Measurements from ENCODE around the gene SLC24A1. TPM values are rescaled to one million over a fixed set of nuclear protein-coding genes. Genes with fewer than 3 reads are reported as not detected.

SLC24A1 gene
- total RNA-seq, 1 donor from 2014 or later: 24.3 TPM

GRCh38 chr15:65618560-65619109, 3.1 kb upstream of the SLC24A1 start:
- no peak for DNase-seq (ENCODE audit: low read depth in 2 of 2)

- DNase-seq (ENCODE audit: low read depth in 2 of 2): no peak
Observed at GRCh38 chr15:65619626-65620290, 2.0 kb upstream of the SLC24A1 start.

GRCh38 chr15:65620833-65621232, 905 bp upstream of the SLC24A1 start:
- no peak for DNase-seq (ENCODE audit: low read depth in 2 of 2)

DNA sequence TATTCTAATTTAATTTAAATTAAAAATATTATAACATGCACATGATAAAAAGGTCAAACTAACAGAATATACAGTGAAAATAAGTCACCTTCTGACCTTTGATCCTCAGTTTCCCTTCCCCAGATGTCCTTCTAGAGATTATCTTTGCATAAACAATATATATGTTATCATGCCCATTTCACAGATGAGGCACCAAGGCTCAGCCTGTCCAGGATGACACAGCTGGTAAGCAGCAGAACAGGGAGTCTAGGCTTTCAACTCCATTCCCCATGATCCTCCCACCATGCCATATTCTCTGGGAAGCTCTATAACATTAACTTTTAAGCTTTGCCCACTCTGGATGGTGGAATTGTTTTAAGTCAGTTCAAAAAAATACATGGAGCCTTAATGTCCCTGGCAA, 1.4 kb downstream of the SLC24A1 start:
- no peak for DNase-seq (ENCODE audit: low read depth in 2 of 2)

GRCh38 chr15:65626856-65627255, 5.1 kb downstream of the SLC24A1 start:
- DNase-seq (ENCODE audit: low read depth in 2 of 2): no peak

- no peak for DNase-seq (ENCODE audit: low read depth in 2 of 2)
Observed at GRCh38 chr15:65629548-65629947, 7.8 kb downstream of the SLC24A1 start.

GRCh38 chr15:65630760-65631159, 9.0 kb downstream of the SLC24A1 start:
- DNase-seq (ENCODE audit: low read depth in 2 of 2): no peak

- no peak for DNase-seq (ENCODE audit: low read depth in 2 of 2)
Observed at GRCh38 chr15:65631503-65631902, 9.8 kb downstream of the SLC24A1 start.

- no peak for DNase-seq (ENCODE audit: low read depth in 2 of 2)
Observed at GRCh38 chr15:65632780-65633375, 11.1 kb downstream of the SLC24A1 start.

- no peak for DNase-seq (ENCODE audit: low read depth in 2 of 2)
Observed at GRCh38 chr15:65633752-65634151, 12.0 kb downstream of the SLC24A1 start.

DNA sequence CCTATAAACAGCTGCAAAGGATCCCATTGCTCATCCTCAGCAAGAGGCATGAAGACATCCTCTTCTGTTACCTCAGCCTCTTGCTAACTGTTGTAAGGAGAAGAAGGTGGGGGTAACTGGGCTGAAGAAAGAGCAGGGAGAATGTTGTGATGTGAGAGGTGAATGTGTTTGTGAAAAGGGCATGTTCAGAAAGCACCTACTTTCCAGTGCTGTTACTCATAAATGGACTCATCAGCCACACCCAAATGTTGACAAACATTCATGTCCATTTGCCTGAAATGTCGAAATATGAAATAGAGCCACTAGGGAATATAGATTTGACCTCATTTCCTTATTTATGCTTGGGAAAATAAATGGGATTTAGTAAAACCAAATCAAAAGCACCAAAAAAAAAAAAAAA, 12.6 kb downstream of the SLC24A1 start:
- DNase-seq (ENCODE audit: low read depth in 2 of 2): no peak

- no peak for DNase-seq (ENCODE audit: low read depth in 2 of 2)
Observed at GRCh38 chr15:65638109-65638508, 16.4 kb downstream of the SLC24A1 start.

GRCh38 chr15:65638681-65639089, 16.9 kb downstream of the SLC24A1 start:
- DNase-seq (ENCODE audit: low read depth in 2 of 2): peak; percentile 51 to 80

DNA sequence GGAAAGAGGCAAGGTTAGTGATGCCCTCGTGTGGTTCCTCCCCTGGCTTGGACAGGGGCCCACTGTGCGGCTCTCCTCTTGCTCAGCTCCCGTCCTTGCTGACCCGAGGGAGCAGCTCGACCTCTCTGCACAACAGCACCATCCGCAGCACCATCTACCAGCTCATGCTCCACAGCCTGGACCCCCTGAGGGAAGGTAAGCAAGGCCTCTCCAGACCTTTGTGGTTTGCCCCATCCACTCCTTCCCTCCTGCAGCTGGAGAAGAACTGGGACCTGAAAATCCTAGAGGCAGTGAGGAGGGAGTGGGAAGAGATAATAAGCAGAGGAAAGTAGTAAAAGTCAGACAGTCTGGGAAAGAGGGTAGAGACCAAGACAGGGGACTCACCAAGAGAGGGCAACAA, 17.8 kb downstream of the SLC24A1 start:
- no peak for DNase-seq (ENCODE audit: low read depth in 2 of 2)

DNA sequence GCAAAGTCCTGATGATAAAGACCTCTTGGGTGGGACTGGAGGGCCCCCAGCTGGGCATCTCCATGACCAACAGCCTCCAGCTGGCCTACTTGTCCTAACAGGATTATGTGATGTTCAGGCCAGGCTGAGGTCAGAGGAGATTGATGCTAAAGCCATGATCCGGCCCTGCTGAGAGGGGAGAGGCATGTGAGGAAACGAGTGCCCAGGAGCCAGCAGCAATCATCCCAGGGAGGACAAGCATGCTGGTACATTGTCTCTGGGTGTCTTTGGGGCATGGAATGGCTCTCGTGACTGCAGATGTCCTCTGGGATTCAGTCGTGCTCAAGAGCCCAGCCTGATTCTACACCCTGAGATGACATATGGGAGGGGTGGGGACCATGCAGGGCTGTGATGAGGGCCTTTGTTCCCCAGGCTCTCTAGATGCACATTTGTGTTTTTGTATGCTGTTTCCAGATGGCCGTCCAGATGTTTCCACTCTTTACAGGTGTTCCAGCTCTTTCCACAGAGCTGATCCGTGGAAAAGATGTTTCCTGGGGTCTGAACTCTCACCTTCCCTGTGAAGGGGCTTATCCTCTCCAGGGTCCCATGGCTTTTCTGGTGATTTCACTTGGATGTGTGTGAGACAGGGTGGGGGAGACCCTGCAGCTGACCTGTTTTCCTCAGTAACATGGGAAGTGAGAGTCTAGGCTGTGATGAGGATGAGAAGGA, 20.2 kb downstream of the SLC24A1 start:
- peak; percentile 38 to 68 for DNase-seq (ENCODE audit: low read depth in 2 of 2)

GRCh38 chr15:65642594-65642993, 20.9 kb downstream of the SLC24A1 start:
- DNase-seq (ENCODE audit: low read depth in 2 of 2): peak; percentile 66 to 75

- DNase-seq (ENCODE audit: low read depth in 2 of 2): no peak
Observed at GRCh38 chr15:65644282-65644681, 22.5 kb downstream of the SLC24A1 start.

- no peak for DNase-seq (ENCODE audit: low read depth in 2 of 2)
Observed at GRCh38 chr15:65645392-65645791, 23.7 kb downstream of the SLC24A1 start.

GRCh38 chr15:65646486-65646885, 24.7 kb downstream of the SLC24A1 start:
- DNase-seq (ENCODE audit: low read depth in 2 of 2): peak in 1 of 2 donors; percentile 28

- no peak for DNase-seq (ENCODE audit: low read depth in 2 of 2)
Observed at GRCh38 chr15:65650312-65651041, 28.7 kb downstream of the SLC24A1 start.

DNA sequence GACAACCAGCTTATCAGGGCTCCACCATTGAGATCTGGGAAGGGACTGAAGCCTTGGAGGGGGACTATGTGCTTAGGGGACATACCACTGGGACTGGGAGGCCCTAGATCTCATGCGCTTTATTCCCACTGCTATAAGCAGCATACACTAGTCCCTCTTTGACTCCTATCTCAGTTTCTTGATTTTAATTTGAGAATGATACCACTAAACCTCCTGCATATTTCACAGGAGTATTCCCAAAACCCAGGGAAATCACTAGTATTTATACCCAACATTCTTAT, 29.2 kb downstream of the SLC24A1 start:
- DNase-seq (ENCODE audit: low read depth in 2 of 2): no peak
